Right lobe of liver (tissue), 6 donors: Measurements from ENCODE around the gene ZNF280D. TPM values are rescaled to one million over a fixed set of nuclear protein-coding genes. Genes with fewer than 3 reads are reported as not detected.

Experiments
- ATAC-seq, 4 donors: fragments of 200-7000 bp; cut with Tn5 transposase; one replicate each; pipeline ENCODE4 v1.9.1; 2020; ENCODE audit warnings: mild to moderate bottlenecking in 4 of 4, moderate library complexity in 4 of 4
- DNase-seq, 3 donors: peaks; one replicate each; pipeline ENCODE4 v3.0.0-alpha.2; 2020
- H3K27ac ChIP-seq, 3 donors: fragments of 200-600 bp; one replicate each; pipeline ENCODE4 v1.8.0; 2022
- H3K27me3 ChIP-seq, 2 donors: fragments of 200-600 bp; one replicate each; pipeline ENCODE4 v1.8.0; 2022
- H3K36me3 ChIP-seq, 4 donors: fragments of 200-600 bp; sonication (generic) in 1 of 4; one replicate each; pipeline versions ENCODE4 v1.5.1 to v1.8.0; 2017 to 2022; ENCODE audit warnings: control low read depth in 1 of 4
- H3K4me1 ChIP-seq, 4 donors: fragments of 200-600 bp; sonication (generic) in 1 of 4; one replicate each; pipeline versions ENCODE4 v1.5.1 to v1.8.0; 2017 to 2022; ENCODE audit warnings: control low read depth in 1 of 4
- H3K4me3 ChIP-seq, 3 donors: fragments of 200-600 bp; one replicate each; pipeline ENCODE4 v1.8.0; 2022
- H3K9me3 ChIP-seq, 4 donors: fragments of 200-600 bp; sonication (generic) in 1 of 4; one replicate each; pipeline versions ENCODE4 v1.5.1 to v1.8.0; 2017 to 2022; ENCODE audit warnings: control low read depth in 1 of 4
- POLR2A ChIP-seq: fragments of 450-650 bp; IDR thresholded peaks from one replicate; pipeline ENCODE4 v1.6.1; 2017; ENCODE audit warnings: antibody characterized with exemption, mild to moderate bottlenecking
- WGBS: methylation state at CpG from one replicate; pipeline ENCODE4 v1.1.6; 2018; ENCODE audit warnings: low coverage, low lambda C conversion rate; ENCODE audit not compliant: insufficient coverage; ENCODE audit errors: missing lambda C conversion rate; 5-methylcytosine and 5-hydroxymethylcytosine counted together
- intact Hi-C, 2 donors: fragments of 100-400 bp; cut with DNase I; formaldehyde crosslinking; loops; one replicate each; pipeline versions ENCODE4 v1.11.2 to v1.14.1; 2022
- total RNA-seq, 6 experiments: library from RNA; depleted of rRNA in 2 of 6; stranded (reverse); fragments of >200 nt in 2 of 6; fragmentation: NEBNext Ultra II Directional in 3 of 6; extraction: Animal tissue kit (Norgen Biotek cat#: 25700) in 3 of 6; gene quantifications; one replicate each; pipeline versions ENCODE4 v1.1.0 to v1.2.4, GENCODE V29; 2016 to 2023
- TF ChIP-seq, protein P1 (sequence below), 4 donors: fragments of 200-600 bp in 3 of 4; fragments of 450-650 bp in 1 of 4; IDR thresholded peaks; one replicate each; pipeline versions ENCODE4 v1.5.1 to v1.8.0; 2016 to 2022; ENCODE audit warnings: antibody characterized with exemption in 4 of 4, mild to moderate bottlenecking in 2 of 4
- donor health status: DM: no; HTN: yes; CAD: no.
- donor health status: DM: no; HTN: no; CAD: no.
- donor health status: DM: no; HTN: no; CAD: no.
- donor health status: DM: no; HTN: yes; CAD: no.
- donor health status: DM: no; HTN: yes; CAD: no.

ZNF280D gene
- total RNA-seq, 6 experiments from 2014 or later: 18.2 to 34.0 (median 18.7) TPM

DNA sequence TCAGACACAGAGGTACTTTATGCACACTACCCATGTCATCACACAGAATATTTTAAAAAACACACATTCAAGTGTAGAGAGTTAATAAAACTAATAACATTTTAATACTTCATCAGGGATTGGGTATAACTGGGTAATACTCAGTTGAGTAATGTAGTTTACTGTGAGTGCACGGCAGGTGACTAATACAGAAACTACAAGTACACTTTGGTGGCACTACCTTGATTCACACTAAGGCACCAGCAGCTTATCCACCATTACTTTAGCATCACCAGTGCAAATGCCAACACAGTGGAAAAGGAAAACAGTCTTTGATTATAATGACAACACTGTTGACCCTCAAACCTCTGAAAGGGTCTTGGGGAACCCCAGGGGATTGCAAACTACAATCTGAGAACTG is 33.6 kb downstream of the ZNF280D start:
- intact Hi-C loops: no loop called here
- no peaks in the 10 kb centered on the region for H3K4me1 ChIP-seq
- H3K36me3 ChIP-seq: peaks cover 0 to 34% (median 20%) of the 10 kb centered on the region in 4 donors
- no peaks in the 10 kb centered on the region for H3K9me3 ChIP-seq
- H3K4me3 ChIP-seq: no peak overlapping the region
- ATAC-seq: no peak
- WGBS: 50% methylated on average over 1 of the region's 1 CpG
- H3K27me3 ChIP-seq: no peaks in the 10 kb centered on the region
- H3K27ac ChIP-seq: no peak overlapping the region
- TF ChIP-seq, protein P1, sequence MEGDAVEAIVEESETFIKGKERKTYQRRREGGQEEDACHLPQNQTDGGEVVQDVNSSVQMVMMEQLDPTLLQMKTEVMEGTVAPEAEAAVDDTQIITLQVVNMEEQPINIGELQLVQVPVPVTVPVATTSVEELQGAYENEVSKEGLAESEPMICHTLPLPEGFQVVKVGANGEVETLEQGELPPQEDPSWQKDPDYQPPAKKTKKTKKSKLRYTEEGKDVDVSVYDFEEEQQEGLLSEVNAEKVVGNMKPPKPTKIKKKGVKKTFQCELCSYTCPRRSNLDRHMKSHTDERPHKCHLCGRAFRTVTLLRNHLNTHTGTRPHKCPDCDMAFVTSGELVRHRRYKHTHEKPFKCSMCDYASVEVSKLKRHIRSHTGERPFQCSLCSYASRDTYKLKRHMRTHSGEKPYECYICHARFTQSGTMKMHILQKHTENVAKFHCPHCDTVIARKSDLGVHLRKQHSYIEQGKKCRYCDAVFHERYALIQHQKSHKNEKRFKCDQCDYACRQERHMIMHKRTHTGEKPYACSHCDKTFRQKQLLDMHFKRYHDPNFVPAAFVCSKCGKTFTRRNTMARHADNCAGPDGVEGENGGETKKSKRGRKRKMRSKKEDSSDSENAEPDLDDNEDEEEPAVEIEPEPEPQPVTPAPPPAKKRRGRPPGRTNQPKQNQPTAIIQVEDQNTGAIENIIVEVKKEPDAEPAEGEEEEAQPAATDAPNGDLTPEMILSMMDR (IDR thresholded peaks at IDR 0.05): no peak
- TF ChIP-seq POLR2A: no peak
- no peak for DNase-seq

DNA sequence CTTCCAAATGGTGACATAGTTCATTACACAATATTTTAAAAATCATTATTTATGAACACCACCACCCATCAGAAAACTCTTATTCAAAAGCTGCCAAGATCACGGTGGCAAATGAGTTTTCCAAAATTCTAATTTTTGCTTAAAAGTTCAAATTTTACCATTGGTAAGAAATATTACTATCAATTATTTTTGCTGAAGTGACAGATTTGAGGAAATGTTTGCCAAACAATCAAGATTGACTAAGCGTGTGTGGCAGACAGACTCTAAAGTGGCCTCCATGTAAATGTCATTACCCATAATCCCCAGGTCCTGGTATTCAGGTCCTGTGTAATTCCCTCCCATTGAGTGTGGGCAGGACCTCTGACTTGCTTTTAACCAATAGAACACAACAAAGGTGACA is 35.0 kb downstream of the ZNF280D start:
- Histone ChIP-seq H3K27ac (no peak overlapping the region), H3K4me1 (no peaks in the 10 kb centered on the region), H3K9me3 (no peaks in the 10 kb centered on the region), H3K4me3 (no peak overlapping the region), H3K27me3 (no peaks in the 10 kb centered on the region), H3K36me3 (peaks cover 0 to 30% (median 16%) of the 10 kb centered on the region in 4 donors)
- ATAC-seq (no peak), DNase-seq (no peak)
- WGBS: 100% methylated on average over 2 of the region's 2 CpGs
- intact Hi-C loops: no loop called here
- TF ChIP-seq, protein P1 (IDR thresholded peaks at IDR 0.05): no peak
- TF ChIP-seq POLR2A: no peak

DNA sequence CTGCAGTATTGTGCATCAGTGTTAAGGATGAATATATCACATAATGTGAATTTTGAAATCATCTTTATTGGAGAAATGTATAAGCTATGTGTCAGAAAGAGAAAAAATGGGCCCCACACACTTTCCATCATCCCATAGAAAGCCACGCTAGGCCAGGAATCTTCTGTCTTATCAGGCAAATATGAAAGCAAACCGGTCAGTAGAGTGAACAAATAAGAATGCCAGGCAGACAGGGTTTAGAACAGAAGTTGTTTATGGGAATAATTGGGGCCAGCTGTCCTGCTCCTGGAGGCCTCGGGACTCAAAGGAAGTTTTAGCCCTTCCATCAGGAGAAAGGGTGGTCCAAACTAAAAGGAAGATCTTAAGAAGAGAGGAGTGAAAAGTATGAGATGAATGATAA is 39.5 kb downstream of the ZNF280D start:
- peaks cover 0 to 6% (median 5%) of the 10 kb centered on the region in 4 donors for H3K36me3 ChIP-seq
- no peak overlapping the region for H3K27ac ChIP-seq
- 74% methylated on average over 3 of the region's 3 CpGs for WGBS
- no peak overlapping the region for H3K4me3 ChIP-seq
- H3K9me3 ChIP-seq: no peaks in the 10 kb centered on the region
- no peak for TF ChIP-seq POLR2A
- TF ChIP-seq, protein P1 (IDR thresholded peaks at IDR 0.05): no peak
- no peak for DNase-seq
- intact Hi-C loops: no loop called here
- no peak for ATAC-seq
- H3K4me1 ChIP-seq: no peaks in the 10 kb centered on the region
- H3K27me3 ChIP-seq: no peaks in the 10 kb centered on the region

DNA sequence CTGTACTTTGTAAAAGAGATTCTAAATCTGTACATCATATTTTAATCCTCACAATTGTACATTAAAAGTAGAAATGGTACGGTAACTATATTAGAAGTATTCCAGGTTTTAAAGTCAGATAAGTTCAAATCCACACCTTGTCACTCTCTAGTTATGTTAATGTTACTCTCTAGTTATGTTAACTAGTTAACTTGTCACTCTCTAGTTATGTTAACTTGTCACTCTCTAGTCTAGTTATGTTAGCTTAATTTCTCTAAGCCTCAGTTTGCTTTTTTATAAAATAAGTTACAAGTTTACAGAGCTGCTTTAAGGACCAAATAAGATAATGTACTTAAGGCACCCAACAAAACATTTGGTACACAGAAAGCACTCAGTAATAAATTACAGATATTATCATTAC is 42.6 kb downstream of the ZNF280D start:
- no peak for TF ChIP-seq POLR2A
- TF ChIP-seq, protein P1 (IDR thresholded peaks at IDR 0.05): no peak
- WGBS: 91% methylated on average over 1 of the region's 1 CpG

DNA sequence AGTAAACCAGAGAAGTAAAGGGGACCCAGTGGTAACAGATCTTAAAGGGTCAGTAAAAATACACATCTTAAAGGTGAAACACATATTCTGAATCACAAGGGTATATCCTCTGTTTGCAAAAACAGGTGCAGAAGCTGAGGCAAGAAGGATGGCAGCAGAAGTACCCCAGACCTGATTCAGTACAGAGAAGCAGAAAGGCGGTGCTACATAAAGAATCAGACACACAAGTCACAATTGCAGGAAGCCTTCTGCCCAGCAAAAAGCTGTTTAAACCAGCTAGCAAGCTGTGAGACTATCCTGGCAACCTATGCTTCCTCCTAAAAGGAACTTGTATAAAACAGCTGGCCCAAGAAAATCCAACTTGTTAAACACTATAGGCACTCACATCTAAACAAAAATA is 49.4 kb downstream of the ZNF280D start:
- Histone ChIP-seq H3K27ac (no peak overlapping the region), H3K4me1 (no peaks in the 10 kb centered on the region), H3K36me3 (peaks cover 0 to 6% (median 0%) of the 10 kb centered on the region in 4 donors), H3K27me3 (no peaks in the 10 kb centered on the region), H3K9me3 (no peaks in the 10 kb centered on the region), H3K4me3 (no peak overlapping the region)
- ATAC-seq: no peak
- 71% methylated on average over 1 of the region's 1 CpG for WGBS
- no peak for DNase-seq
- no peak for TF ChIP-seq POLR2A
- TF ChIP-seq, protein P1 (IDR thresholded peaks at IDR 0.05): no peak
- intact Hi-C loops: no loop called here

More for the DNA sequence above, 42.6 kb downstream of the ZNF280D start:
- DNase-seq (no peak), ATAC-seq (no peak)
- no peaks in the 10 kb centered on the region for H3K4me1 ChIP-seq
- no peaks in the 10 kb centered on the region for H3K9me3 ChIP-seq
- H3K27ac ChIP-seq: no peak overlapping the region
- intact Hi-C loops: no loop called here
- peaks cover 0 to 9% (median 0%) of the 10 kb centered on the region in 4 donors for H3K36me3 ChIP-seq
- no peak overlapping the region for H3K4me3 ChIP-seq
- H3K27me3 ChIP-seq: no peaks in the 10 kb centered on the region
